HL-60/S4 treated with retinoic acid at 250 ng/mL for 4 days and 3 days (cell line): ENCODE results near the gene POGLUT3.

Experiments
- in situ Hi-C: fragments of 300-500 bp; cut with MboI; formaldehyde crosslinking; loops from 2 replicates; pipeline ENCODE4 v1.7.0; 2022; ENCODE audit warnings: low sequenced_read_pairs

Gene POGLUT3

GRCh38 chr11:108498046-108498815 lies at the start of gene POGLUT3:
TSS of gene POGLUT3 (minus strand) at chr11:108498384. CDS start at chr11:108498366, 18 bp downstream.
- in situ Hi-C loops = no loop called here

GRCh38 chr11:108545909-108546501 lies 47.8 kb upstream of the POGLUT3 start:
- in situ Hi-C loops = no loop called here

- in situ Hi-C loops = no loop called here
These were observed 45.3 kb upstream of the POGLUT3 start for GRCh38 chr11:108543316-108543964.

GRCh38 chr11:108541531-108541930 lies 43.3 kb upstream of the POGLUT3 start:
- in situ Hi-C loops = no loop called here

GRCh38 chr11:108538502-108538901 lies 40.3 kb upstream of the POGLUT3 start:
- in situ Hi-C loops = no loop called here

GRCh38 chr11:108538022-108538424 lies 39.8 kb upstream of the POGLUT3 start:
- in situ Hi-C loops = no loop called here

- in situ Hi-C loops = no loop called here
These were observed 38.6 kb upstream of the POGLUT3 start for GRCh38 chr11:108536783-108537182.

- in situ Hi-C loops = no loop called here
These were observed 37.3 kb upstream of the POGLUT3 start for GRCh38 chr11:108535384-108535955.

- in situ Hi-C loops = no loop called here
These were observed 36.2 kb upstream of the POGLUT3 start for GRCh38 chr11:108534274-108534882.

GRCh38 chr11:108530426-108530825 lies 32.2 kb upstream of the POGLUT3 start:
- in situ Hi-C loops = no loop called here

- in situ Hi-C loops = no loop called here
These were observed 29.2 kb upstream of the POGLUT3 start for GRCh38 chr11:108527382-108527781.

- in situ Hi-C loops = no loop called here
These were observed 27.0 kb upstream of the POGLUT3 start for GRCh38 chr11:108525161-108525560.

- in situ Hi-C loops = no loop called here
These were observed 26.2 kb upstream of the POGLUT3 start for GRCh38 chr11:108524422-108524821.

- in situ Hi-C loops = no loop called here
These were observed 24.1 kb upstream of the POGLUT3 start for GRCh38 chr11:108522318-108522717.

- in situ Hi-C loops = no loop called here
These were observed 20.4 kb upstream of the POGLUT3 start for GRCh38 chr11:108518581-108518980.

- in situ Hi-C loops = no loop called here
These were observed 17.9 kb upstream of the POGLUT3 start for GRCh38 chr11:108516125-108516524.

GRCh38 chr11:108512708-108513107 lies 14.5 kb upstream of the POGLUT3 start:
- in situ Hi-C loops = no loop called here

GRCh38 chr11:108511851-108512474 lies 13.8 kb upstream of the POGLUT3 start:
- in situ Hi-C loops = no loop called here

GRCh38 chr11:108508653-108509593 lies 10.7 kb upstream of the POGLUT3 start:
- in situ Hi-C loops = no loop called here

- in situ Hi-C loops = no loop called here
These were observed 3.2 kb upstream of the POGLUT3 start for GRCh38 chr11:108501396-108501795.
